Measurements from ENCODE around the gene ZNF568.

ZNF568 gene

DNA sequence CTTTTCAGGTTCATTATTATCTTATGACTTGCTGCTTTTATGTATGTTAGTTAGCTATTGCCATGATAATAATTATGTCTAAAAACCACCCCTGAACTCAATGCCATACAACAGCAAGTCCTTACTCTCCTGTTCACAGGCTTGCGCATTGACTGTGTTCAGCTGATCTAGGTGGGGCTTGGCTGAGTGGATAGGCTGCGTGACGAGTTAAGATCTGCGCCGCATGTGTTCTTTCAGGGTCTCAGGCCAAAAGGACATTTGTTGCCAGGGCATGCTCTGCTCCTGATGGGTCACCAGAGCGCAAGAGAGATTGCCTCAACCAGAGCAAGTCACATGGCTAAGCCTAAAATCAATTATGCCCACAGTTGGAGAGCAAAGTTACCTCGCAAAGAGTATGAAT lies 859 bp downstream of the ZNF568 start:
- H3K36me3 ChIP-seq (replicated peaks) = peaks cover 13% of the 10 kb centered on the region
- peak overlapping the region; percentile 82 for H3K27ac ChIP-seq
- DNase-seq = peak; percentile 25
- peak overlapping the region; percentile 86 for H3K4me3 ChIP-seq (ENCODE audit: low read depth, low read length)
- in situ Hi-C loops (cut with HindIII; ENCODE audit: low pct_ligation_motif_present, low sequenced_read_pairs) = no loop called here
- H3K27me3 ChIP-seq (replicated peaks) = no peaks in the 10 kb centered on the region
- TF ChIP-seq, protein P1, sequence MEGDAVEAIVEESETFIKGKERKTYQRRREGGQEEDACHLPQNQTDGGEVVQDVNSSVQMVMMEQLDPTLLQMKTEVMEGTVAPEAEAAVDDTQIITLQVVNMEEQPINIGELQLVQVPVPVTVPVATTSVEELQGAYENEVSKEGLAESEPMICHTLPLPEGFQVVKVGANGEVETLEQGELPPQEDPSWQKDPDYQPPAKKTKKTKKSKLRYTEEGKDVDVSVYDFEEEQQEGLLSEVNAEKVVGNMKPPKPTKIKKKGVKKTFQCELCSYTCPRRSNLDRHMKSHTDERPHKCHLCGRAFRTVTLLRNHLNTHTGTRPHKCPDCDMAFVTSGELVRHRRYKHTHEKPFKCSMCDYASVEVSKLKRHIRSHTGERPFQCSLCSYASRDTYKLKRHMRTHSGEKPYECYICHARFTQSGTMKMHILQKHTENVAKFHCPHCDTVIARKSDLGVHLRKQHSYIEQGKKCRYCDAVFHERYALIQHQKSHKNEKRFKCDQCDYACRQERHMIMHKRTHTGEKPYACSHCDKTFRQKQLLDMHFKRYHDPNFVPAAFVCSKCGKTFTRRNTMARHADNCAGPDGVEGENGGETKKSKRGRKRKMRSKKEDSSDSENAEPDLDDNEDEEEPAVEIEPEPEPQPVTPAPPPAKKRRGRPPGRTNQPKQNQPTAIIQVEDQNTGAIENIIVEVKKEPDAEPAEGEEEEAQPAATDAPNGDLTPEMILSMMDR (IDR thresholded peaks at IDR 0.05; ENCODE audit: low read depth, low read length, missing control alignments) = no peak

DNA sequence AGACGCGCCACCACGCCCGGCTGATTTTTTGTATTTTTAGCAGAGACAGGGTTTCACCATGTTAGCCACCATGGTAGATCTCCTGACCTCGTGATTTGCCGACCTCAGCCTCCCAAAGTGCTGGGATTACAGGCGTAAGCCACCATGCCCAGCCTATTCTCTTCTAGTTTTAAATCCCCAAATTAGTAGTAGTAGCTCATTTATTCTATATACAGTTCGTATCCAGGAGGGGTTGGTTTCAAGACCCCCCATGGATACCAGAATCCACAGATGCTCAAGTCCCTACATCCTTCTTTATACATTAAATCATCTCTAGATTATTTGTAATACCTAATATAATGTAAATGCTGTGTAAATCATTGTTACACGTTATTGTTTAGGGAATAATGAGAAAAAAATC lies 2.0 kb downstream of the ZNF568 start:
- in situ Hi-C loops (cut with HindIII; ENCODE audit: low pct_ligation_motif_present, low sequenced_read_pairs) = no loop called here
- no peak overlapping the region for H3K27ac ChIP-seq
- H3K4me3 ChIP-seq (ENCODE audit: low read depth, low read length) = no peak overlapping the region
- no peaks in the 10 kb centered on the region for H3K27me3 ChIP-seq (replicated peaks)
- no peak for DNase-seq
- TF ChIP-seq, protein P1 (IDR thresholded peaks at IDR 0.05; ENCODE audit: low read depth, low read length, missing control alignments) = no peak
- H3K36me3 ChIP-seq (replicated peaks) = peaks cover 20% of the 10 kb centered on the region

DNA sequence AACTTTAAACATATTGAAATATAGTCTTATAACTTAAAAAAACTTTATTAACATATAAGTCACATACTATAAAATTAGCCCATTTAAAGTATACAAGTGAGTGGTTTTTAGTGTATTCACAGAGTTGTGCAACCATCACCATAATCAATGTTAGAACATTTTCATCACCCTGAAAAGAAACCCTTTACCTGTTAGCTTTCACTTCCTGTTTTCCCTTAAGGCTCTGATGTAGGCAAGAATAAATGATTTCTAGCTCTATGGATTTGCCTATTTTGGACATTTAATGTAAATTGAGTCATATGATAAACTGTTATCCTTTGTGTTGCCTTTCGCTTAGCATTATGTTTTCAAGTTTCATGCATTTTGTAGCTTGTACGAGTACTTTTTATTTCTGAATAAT lies 15.6 kb downstream of the ZNF568 start:
- Histone ChIP-seq H3K27me3 (replicated peaks) (no peaks in the 10 kb centered on the region), H3K27ac (no peak overlapping the region), H3K4me3 (ENCODE audit: low read depth, low read length) (no peak overlapping the region), H3K36me3 (replicated peaks) (peaks cover 2% of the 10 kb centered on the region)
- no peak for DNase-seq
- TF ChIP-seq, protein P1 (IDR thresholded peaks at IDR 0.05; ENCODE audit: low read depth, low read length, missing control alignments) = no peak
- in situ Hi-C loops (cut with HindIII; ENCODE audit: low pct_ligation_motif_present, low sequenced_read_pairs) = no loop called here

DNA sequence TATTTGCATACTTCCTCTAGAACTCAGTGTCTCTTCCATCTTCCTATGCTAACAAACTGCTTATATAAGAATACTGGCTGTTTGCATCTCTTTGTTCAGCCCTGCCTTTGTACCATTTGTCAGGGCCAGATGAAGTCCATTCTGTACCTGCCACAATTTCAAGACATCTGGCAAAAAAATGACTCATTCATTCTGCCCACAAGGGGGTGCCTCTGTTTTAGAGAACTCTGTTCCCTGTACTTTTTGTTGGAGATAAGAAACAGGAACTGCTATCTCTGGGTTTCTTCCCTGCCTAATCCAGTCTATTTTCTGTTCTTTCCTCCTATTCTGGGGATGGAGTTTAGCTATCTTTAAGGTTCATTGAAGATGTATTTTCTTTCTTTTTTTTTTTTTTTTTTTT lies 23.0 kb downstream of the ZNF568 start:
- Histone ChIP-seq H3K27me3 (replicated peaks) (no peaks in the 10 kb centered on the region), H3K27ac (no peak overlapping the region), H3K36me3 (replicated peaks) (peaks cover 16% of the 10 kb centered on the region), H3K4me3 (ENCODE audit: low read depth, low read length) (no peak overlapping the region)
- TF ChIP-seq, protein P1 (IDR thresholded peaks at IDR 0.05; ENCODE audit: low read depth, low read length, missing control alignments) = no peak
- in situ Hi-C loops (cut with HindIII; ENCODE audit: low pct_ligation_motif_present, low sequenced_read_pairs) = no loop called here
- no peak for DNase-seq

DNA sequence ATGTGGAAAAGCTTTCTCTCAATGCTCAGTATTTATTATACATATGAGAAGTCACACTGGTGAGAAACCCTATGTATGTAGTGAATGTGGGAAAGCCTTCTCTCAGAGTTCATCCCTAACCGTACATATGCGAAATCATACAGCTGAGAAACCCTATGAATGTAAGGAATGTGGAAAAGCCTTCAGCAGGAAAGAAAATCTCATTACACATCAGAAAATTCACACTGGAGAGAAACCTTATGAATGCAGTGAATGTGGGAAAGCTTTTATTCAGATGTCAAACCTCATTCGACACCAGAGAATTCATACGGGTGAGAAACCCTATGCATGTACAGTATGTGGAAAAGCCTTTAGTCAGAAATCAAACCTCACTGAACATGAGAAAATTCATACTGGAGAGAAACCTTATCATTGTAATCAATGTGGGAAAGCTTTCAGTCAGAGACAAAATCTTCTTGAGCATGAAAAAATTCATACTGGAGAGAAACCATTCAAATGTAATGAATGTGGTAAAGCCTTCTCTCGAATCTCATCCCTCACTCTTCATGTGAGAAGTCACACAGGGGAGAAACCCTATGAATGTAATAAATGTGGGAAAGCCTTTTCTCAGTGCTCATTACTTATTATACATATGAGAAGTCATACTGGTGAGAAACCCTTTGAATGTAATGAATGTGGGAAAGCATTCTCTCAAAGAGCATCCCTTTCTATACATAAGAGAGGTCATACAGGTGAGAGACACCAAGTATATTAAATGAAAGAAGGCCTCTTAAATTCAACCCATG lies 34.4 kb downstream of the ZNF568 start:
- no peak overlapping the region for H3K4me3 ChIP-seq (ENCODE audit: low read depth, low read length)
- TF ChIP-seq, protein P1 (IDR thresholded peaks at IDR 0.05; ENCODE audit: low read depth, low read length, missing control alignments) = no peak
- no peaks in the 10 kb centered on the region for H3K27me3 ChIP-seq (replicated peaks)
- H3K27ac ChIP-seq = no peak overlapping the region
- in situ Hi-C loops (cut with HindIII; ENCODE audit: low pct_ligation_motif_present, low sequenced_read_pairs) = no loop called here
- no peak for DNase-seq
- peaks cover 25% of the 10 kb centered on the region for H3K36me3 ChIP-seq (replicated peaks)

DNA sequence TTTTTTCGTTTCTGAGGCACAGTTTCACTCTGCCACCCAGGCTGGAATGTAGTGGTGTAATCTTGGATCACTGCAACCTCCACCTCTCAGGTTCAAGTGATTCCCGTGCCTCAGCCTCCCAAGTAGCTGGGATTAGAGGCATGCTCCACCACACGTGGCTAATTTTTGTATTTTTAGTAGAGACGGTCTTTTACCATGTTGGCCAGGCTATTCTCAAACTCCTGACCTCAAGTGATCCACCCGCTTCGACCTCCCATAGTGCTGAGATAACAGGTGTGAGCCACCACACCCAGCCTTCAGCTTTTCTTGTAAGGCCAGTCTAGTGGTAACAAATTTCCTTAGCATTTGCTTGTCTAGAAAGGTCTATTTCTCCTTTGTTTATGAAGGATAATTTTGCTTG lies 46.2 kb downstream of the ZNF568 start:
- no peak overlapping the region for H3K4me3 ChIP-seq (ENCODE audit: low read depth, low read length)

More for the DNA sequence above, 46.2 kb downstream of the ZNF568 start:
- TF ChIP-seq, protein P1 (IDR thresholded peaks at IDR 0.05; ENCODE audit: low read depth, low read length, missing control alignments) = no peak
- no peak overlapping the region for H3K27ac ChIP-seq
- DNase-seq = no peak
- in situ Hi-C loops (cut with HindIII; ENCODE audit: low pct_ligation_motif_present, low sequenced_read_pairs) = no loop called here
- H3K27me3 ChIP-seq (replicated peaks) = no peaks in the 10 kb centered on the region
- no peaks in the 10 kb centered on the region for H3K36me3 ChIP-seq (replicated peaks)
